Measurements from ENCODE around the gene DCST1.
A peak's percentile ranks its signal among the peaks of the same experiment; 100 is the strongest.

The DCST1 gene

GRCh38 chr1:155001675-155002463, 31.8 kb upstream of the DCST1 start:
- peak; percentile 100 for DNase-seq

- DNase-seq, result no peak
Measured at GRCh38 chr1:155002464-155003226, 31.0 kb upstream of the DCST1 start, which contains the start of gene ZBTB7B. Gene ZBTB7B (plus strand): TSS chr1:155002802. CDS start chr1:155014661, 11,859 bp downstream.

- DNase-seq, result no peak
Measured at GRCh38 chr1:155003227-155003765, 30.3 kb upstream of the DCST1 start.

- no peak for DNase-seq
Measured at GRCh38 chr1:155003766-155004351, 29.8 kb upstream of the DCST1 start.

GRCh38 chr1:155004352-155005075, 29.1 kb upstream of the DCST1 start:
- no peak for DNase-seq

- DNase-seq, result no peak
Measured at GRCh38 chr1:155005076-155006011, 28.3 kb upstream of the DCST1 start.

- no peak for DNase-seq
Measured at GRCh38 chr1:155006601-155007101, 27.0 kb upstream of the DCST1 start.

GRCh38 chr1:155007251-155007828, 26.3 kb upstream of the DCST1 start:
- DNase-seq, result no peak

- DNase-seq, result no peak
Measured at GRCh38 chr1:155008015-155008941, 25.3 kb upstream of the DCST1 start.

GRCh38 chr1:155009221-155009711, 24.4 kb upstream of the DCST1 start:
- no peak for DNase-seq

- DNase-seq, result no peak
Measured at GRCh38 chr1:155009742-155010141, 23.9 kb upstream of the DCST1 start.

GRCh38 chr1:155010211-155010918, 23.3 kb upstream of the DCST1 start:
- DNase-seq, result no peak

- no peak for DNase-seq
Measured at GRCh38 chr1:155011004-155011416, 22.6 kb upstream of the DCST1 start.

- no peak for DNase-seq
Measured at GRCh38 chr1:155011437-155012025, 22.1 kb upstream of the DCST1 start.

- DNase-seq, result no peak
Measured at GRCh38 chr1:155012026-155012546, 21.5 kb upstream of the DCST1 start.

- no peak for DNase-seq
Measured at GRCh38 chr1:155012776-155013602, 20.6 kb upstream of the DCST1 start.

- no peak for DNase-seq
Measured at GRCh38 chr1:155013632-155014031, 20.0 kb upstream of the DCST1 start.
